ENCODE data around the gene SSH3.

GRCh38 chr11:67317888-67318555 is 14.7 kb downstream of the SSH3 start:
- TF ChIP-seq FOS (IDR thresholded peaks at IDR 0.05; ENCODE audit: low read depth, low read length), result no peak
- no peak for TF ChIP-seq POLR2A (IDR thresholded peaks at IDR 0.05; ENCODE audit: low read depth, low read length)
- TF ChIP-seq CTCF (conservative IDR thresholded peaks at IDR 0.05; ENCODE audit: low read depth, low read length), result no peak
- TF ChIP-seq MXI1 (IDR thresholded peaks at IDR 0.05; ENCODE audit: borderline replicate concordance, low read depth, low read length), result peak; percentile 46; the same call in 1 of the 2 replicates
- TF ChIP-seq, protein P1, sequence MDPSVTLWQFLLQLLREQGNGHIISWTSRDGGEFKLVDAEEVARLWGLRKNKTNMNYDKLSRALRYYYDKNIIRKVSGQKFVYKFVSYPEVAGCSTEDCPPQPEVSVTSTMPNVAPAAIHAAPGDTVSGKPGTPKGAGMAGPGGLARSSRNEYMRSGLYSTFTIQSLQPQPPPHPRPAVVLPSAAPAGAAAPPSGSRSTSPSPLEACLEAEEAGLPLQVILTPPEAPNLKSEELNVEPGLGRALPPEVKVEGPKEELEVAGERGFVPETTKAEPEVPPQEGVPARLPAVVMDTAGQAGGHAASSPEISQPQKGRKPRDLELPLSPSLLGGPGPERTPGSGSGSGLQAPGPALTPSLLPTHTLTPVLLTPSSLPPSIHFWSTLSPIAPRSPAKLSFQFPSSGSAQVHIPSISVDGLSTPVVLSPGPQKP (IDR thresholded peaks at IDR 0.05; ENCODE audit: borderline replicate concordance, low read depth, low read length), result no peak
- TF ChIP-seq MAZ (IDR thresholded peaks at IDR 0.05; ENCODE audit: borderline replicate concordance, low read depth, low read length), result no peak
- TF ChIP-seq RCOR1 (IDR thresholded peaks at IDR 0.05; ENCODE audit: insufficient replicate concordance, low read length), result no peak
